Gastroesophageal sphincter (tissue), 3 donors: ENCODE results near the gene C9orf78.

ENCODE experiments used
- EP300 ChIP-seq: sonication (generic); formaldehyde crosslinking; IDR thresholded peaks from one replicate; pipeline ENCODE4 v1.6.1; 2017; ENCODE audit warnings: antibody characterized with exemption, mild to moderate bottlenecking
- POLR2A ChIP-seq, 2 donors: fragments of 450-650 bp; IDR thresholded peaks; one replicate each; pipeline ENCODE4 v1.6.1; 2017; ENCODE audit warnings: antibody characterized with exemption in 2 of 2, mild to moderate bottlenecking in 2 of 2, moderate library complexity in 1 of 2
- POLR2AphosphoS5 ChIP-seq: sonication (generic); formaldehyde crosslinking; IDR thresholded peaks from one replicate; pipeline ENCODE4 v1.6.1; 2017; ENCODE audit warnings: antibody characterized with exemption
- TF ChIP-seq, protein P1 (sequence below), 4 experiments: fragments of 200-600 bp in 2 of 4; fragments of 450-650 bp in 2 of 4; sonication (generic) in 1 of 4; IDR thresholded peaks; one replicate each; pipeline ENCODE4 v1.5.1; 2017 to 2019; ENCODE audit warnings: antibody characterized with exemption in 4 of 4, mild to moderate bottlenecking in 2 of 4, moderate library complexity in 2 of 4

DNA sequence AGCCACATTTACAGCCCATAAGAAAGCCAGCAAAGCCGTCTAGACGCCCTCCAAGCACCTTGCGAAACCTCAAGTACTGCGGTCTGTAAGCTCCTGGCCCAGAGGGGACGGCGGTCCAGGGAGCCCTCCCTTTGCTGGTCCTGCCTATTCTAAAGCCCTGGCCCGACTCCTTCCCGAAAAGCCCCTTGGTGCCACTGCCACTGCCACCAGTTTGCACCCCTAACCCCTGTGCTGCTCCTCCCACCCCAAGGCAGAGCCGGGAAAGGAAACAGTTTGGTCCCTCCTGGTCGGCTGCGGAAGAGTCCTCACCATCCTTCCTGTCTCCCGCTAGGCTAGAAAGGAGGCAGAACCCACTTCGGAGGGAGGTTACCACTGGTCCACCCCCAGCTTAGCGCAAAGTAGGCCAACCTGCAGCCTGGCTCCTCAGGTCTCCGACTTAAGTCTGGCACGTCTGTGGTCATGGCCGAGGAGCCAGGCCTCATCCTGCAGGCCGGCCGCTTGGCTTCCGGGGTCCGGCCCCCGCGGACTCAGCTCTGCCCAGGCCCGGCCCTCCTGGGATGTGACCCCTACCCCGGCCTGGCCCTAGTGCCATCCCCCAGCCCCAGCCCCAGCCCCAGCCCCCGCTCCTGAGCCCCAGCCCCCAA, 12.1 kb downstream of the C9orf78 start:
- no peak for TF ChIP-seq POLR2A (IDR thresholded peaks at IDR 0.05)
- TF ChIP-seq, protein P1, sequence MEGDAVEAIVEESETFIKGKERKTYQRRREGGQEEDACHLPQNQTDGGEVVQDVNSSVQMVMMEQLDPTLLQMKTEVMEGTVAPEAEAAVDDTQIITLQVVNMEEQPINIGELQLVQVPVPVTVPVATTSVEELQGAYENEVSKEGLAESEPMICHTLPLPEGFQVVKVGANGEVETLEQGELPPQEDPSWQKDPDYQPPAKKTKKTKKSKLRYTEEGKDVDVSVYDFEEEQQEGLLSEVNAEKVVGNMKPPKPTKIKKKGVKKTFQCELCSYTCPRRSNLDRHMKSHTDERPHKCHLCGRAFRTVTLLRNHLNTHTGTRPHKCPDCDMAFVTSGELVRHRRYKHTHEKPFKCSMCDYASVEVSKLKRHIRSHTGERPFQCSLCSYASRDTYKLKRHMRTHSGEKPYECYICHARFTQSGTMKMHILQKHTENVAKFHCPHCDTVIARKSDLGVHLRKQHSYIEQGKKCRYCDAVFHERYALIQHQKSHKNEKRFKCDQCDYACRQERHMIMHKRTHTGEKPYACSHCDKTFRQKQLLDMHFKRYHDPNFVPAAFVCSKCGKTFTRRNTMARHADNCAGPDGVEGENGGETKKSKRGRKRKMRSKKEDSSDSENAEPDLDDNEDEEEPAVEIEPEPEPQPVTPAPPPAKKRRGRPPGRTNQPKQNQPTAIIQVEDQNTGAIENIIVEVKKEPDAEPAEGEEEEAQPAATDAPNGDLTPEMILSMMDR (IDR thresholded peaks at IDR 0.05): no peak
- TF ChIP-seq POLR2AphosphoS5: no peak
- TF ChIP-seq EP300: no peak
